ENCODE results near the gene RFX7.
"Not testable (repeated sequence)": the region's sequence is repeated elsewhere in the genome, so short reads cannot be mapped to it uniquely, and the experiment has no call there.

DNA sequence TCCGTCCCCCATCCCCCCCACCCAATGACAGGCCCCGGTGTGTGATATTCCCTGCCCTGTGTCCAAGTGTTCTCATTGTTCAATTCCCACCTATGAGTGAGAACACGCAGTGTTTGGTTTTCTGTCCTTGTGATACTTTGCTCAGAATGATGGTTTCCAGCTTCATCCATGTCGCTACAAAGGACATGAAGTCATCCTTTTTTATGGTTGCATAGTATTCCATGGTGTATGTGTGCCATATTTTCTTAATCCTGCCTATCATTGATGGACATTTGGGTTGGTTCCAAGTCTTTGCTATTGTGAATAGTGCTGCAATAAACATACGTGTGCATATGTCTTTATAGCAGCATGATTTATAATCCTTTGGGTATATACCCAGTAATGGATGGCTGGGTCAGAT lies 22.8 kb upstream of the RFX7 start:
- TF ChIP-seq, protein P1, sequence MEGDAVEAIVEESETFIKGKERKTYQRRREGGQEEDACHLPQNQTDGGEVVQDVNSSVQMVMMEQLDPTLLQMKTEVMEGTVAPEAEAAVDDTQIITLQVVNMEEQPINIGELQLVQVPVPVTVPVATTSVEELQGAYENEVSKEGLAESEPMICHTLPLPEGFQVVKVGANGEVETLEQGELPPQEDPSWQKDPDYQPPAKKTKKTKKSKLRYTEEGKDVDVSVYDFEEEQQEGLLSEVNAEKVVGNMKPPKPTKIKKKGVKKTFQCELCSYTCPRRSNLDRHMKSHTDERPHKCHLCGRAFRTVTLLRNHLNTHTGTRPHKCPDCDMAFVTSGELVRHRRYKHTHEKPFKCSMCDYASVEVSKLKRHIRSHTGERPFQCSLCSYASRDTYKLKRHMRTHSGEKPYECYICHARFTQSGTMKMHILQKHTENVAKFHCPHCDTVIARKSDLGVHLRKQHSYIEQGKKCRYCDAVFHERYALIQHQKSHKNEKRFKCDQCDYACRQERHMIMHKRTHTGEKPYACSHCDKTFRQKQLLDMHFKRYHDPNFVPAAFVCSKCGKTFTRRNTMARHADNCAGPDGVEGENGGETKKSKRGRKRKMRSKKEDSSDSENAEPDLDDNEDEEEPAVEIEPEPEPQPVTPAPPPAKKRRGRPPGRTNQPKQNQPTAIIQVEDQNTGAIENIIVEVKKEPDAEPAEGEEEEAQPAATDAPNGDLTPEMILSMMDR (IDR thresholded peaks at IDR 0.05), result not testable (repeated sequence)
- TF ChIP-seq POLR2A (IDR thresholded peaks at IDR 0.05), result not testable (repeated sequence)

Data from Peyer's patch (tissue), 4 donors.